HepG2 (cell line): ENCODE data around the gene LRRC45. TPM values are rescaled to one million over a fixed set of nuclear protein-coding genes. Genes with fewer than 3 reads are reported as not detected.
A peak's percentile ranks its signal among the peaks of the same experiment; 100 is the strongest.

ENCODE experiments used
- CENPT ChIP-seq: sonication (generic); formaldehyde crosslinking; IDR thresholded peaks from 2 replicates; pipeline ENCODE4 v1.8.0; 2022; ENCODE audit warnings: low read depth, mild to moderate bottlenecking, moderate library complexity, missing genetic modification reagents
- HBP1 ChIP-seq: IDR thresholded peaks from 2 replicates; pipeline ENCODE4 v1.6.1; 2016; ENCODE audit warnings: low read depth, control low read depth
- NONO ChIP-seq, 2 experiments: fragments of 450-650 bp in 1 of 2; sonication (generic) in 1 of 2; formaldehyde crosslinking in 1 of 2; IDR thresholded peaks in 1 of 2; conservative IDR thresholded peaks in 1 of 2; 2 replicates each; pipeline versions ENCODE4 v1.6.1 to v1.8.0; 2017 to 2022; ENCODE audit warnings: mild to moderate bottlenecking in 1 of 2, missing genetic modification reagents in 1 of 2, moderate library complexity in 1 of 2
- POGK ChIP-seq: sonication (generic); formaldehyde crosslinking; conservative IDR thresholded peaks from 2 replicates; pipeline ENCODE4 v1.8.0; 2022; ENCODE audit warnings: mild to moderate bottlenecking, moderate library complexity, missing genetic modification reagents
- RFXANK ChIP-seq: IDR thresholded peaks from 2 replicates; pipeline ENCODE4 v1.6.1; 2016
- SAP130 ChIP-seq: IDR thresholded peaks from 2 replicates; pipeline ENCODE4 v1.6.1; 2016; ENCODE audit warnings: low read depth
- SNAPC4 ChIP-seq: sonication (generic); formaldehyde crosslinking; IDR thresholded peaks from 2 replicates; pipeline ENCODE4 v1.4.0; 2020; ENCODE audit warnings: mild to moderate bottlenecking, missing genetic modification reagents
- TBP ChIP-seq: sonication (generic); formaldehyde crosslinking; IDR thresholded peaks from 2 replicates; pipeline ENCODE4 v1.5.0; 2020; ENCODE audit warnings: missing genetic modification reagents
- ZNF816 ChIP-seq: sonication (generic); formaldehyde crosslinking; IDR thresholded peaks from 2 replicates; pipeline ENCODE4 v1.8.0; 2022; ENCODE audit warnings: missing genetic modification reagents, mild to moderate bottlenecking, borderline replicate concordance
- polyA plus RNA-seq, 8 experiments: library from polyadenylated mRNA; depleted of rRNA in 3 of 8; stranded (reverse) in 7 of 8; unstranded in 1 of 8; fragments of >200 nt; fragmentation: Illumina TruSeq in 4 of 8; extraction: Trizol in 4 of 8; gene quantifications; 2 replicates each; pipeline versions ENCODE4 v1.2.1 to v1.2.3, GENCODE V29; 2011 to 2016; ENCODE audit warnings: low read depth in 4 of 8, missing spikeins in 1 of 8, mixed read lengths in 1 of 8; ENCODE audit not compliant: insufficient read depth in 1 of 8
- total RNA-seq, 5 experiments: library from RNA; depleted of rRNA; stranded (reverse); fragments of >200 nt; fragmentation: Illumina TruSeq; extraction: Trizol; gene quantifications; 2 replicates each; pipeline ENCODE4 v1.2.3, GENCODE V29; 2016; ENCODE audit warnings: low read depth in 1 of 5
- TF ChIP-seq, protein P1 (sequence below): sonication (generic); formaldehyde crosslinking; IDR thresholded peaks from 2 replicates; pipeline ENCODE4 v1.5.1; 2020; ENCODE audit warnings: missing genetic modification reagents, mild to moderate bottlenecking, borderline replicate concordance
- TF ChIP-seq, protein P2 (sequence below): sonication (generic); formaldehyde crosslinking; IDR thresholded peaks from 2 replicates; pipeline ENCODE4 v1.4.0; 2020; ENCODE audit warnings: missing genetic modification reagents, low read depth, mild to moderate bottlenecking, borderline replicate concordance
- TF ChIP-seq, protein P3 (sequence below): IDR thresholded peaks from 2 replicates; pipeline ENCODE4 v1.6.1; 2016; ENCODE audit warnings: missing compliant biosample characterization, missing genetic modification reagents, borderline replicate concordance

LRRC45 gene
- total and polyA plus RNA-seq, 2 of the 13 experiments (the other 11 are each of a cell fraction or from before 2014, with no cell fraction given): 11.6 to 48.1 TPM

- TF ChIP-seq, protein P1, sequence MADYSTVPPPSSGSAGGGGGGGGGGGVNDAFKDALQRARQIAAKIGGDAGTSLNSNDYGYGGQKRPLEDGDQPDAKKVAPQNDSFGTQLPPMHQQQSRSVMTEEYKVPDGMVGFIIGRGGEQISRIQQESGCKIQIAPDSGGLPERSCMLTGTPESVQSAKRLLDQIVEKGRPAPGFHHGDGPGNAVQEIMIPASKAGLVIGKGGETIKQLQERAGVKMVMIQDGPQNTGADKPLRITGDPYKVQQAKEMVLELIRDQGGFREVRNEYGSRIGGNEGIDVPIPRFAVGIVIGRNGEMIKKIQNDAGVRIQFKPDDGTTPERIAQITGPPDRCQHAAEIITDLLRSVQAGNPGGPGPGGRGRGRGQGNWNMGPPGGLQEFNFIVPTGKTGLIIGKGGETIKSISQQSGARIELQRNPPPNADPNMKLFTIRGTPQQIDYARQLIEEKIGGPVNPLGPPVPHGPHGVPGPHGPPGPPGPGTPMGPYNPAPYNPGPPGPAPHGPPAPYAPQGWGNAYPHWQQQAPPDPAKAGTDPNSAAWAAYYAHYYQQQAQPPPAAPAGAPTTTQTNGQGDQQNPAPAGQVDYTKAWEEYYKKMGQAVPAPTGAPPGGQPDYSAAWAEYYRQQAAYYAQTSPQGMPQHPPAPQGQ (CRISPR knock-in tag): no peak
- TF ChIP-seq, protein P2, sequence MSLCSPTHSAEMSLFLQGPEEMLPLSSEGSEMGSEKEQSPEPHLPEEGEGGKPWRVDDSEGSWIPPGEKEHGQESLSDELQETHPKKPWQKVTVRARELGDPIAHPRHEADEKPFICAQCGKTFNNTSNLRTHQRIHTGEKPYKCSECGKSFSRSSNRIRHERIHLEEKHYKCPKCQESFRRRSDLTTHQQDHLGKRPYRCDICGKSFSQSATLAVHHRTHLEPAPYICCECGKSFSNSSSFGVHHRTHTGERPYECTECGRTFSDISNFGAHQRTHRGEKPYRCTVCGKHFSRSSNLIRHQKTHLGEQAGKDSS (CRISPR knock-in tag): peak; percentile 22; the same call in 1 of the 2 replicates
- TF ChIP-seq RFXANK (CRISPR knock-in tag) (0 out of 2 replicates have a peak, but pooled peaks have one; percentile 38), TBP (no peak), POGK (CRISPR knock-in tag) (peak; percentile 15; the same call in 1 of the 2 replicates), SAP130 (CRISPR knock-in tag) (peak; percentile 90), CENPT (CRISPR knock-in tag) (no peak), NONO (IDR thresholded peaks at IDR 0.05) (no peak), NONO (CRISPR knock-in tag; conservative IDR thresholded peaks at IDR 0.05) (peak; percentile 59; the same call in 1 of the 2 replicates), ZNF816 (CRISPR knock-in tag) (no peak), HBP1 (CRISPR knock-in tag) (0 out of 2 replicates have a peak, but pooled peaks have one; percentile 51), SNAPC4 (no peak)
- TF ChIP-seq, protein P3, sequence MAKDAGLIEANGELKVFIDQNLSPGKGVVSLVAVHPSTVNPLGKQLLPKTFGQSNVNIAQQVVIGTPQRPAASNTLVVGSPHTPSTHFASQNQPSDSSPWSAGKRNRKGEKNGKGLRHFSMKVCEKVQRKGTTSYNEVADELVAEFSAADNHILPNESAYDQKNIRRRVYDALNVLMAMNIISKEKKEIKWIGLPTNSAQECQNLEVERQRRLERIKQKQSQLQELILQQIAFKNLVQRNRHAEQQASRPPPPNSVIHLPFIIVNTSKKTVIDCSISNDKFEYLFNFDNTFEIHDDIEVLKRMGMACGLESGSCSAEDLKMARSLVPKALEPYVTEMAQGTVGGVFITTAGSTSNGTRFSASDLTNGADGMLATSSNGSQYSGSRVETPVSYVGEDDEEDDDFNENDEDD: peak; percentile 35; the same call in 1 of the 2 replicates
These were observed 28.9 kb downstream of the LRRC45 start, which contains the start of the genes GPS1 and RFNG (continued) for GRCh38 chr17:82051776-82052637.
